SU-DHL-6 (cell line): ENCODE measurements around the gene TXNRD1.

ENCODE experiments used
- H2AFZ ChIP-seq: fragments of 200-600 bp; sonication (generic); 2 replicates; pipeline ENCODE4 v1.6.1; 2014; ENCODE audit warnings: low read depth, mild to moderate bottlenecking, moderate library complexity, mixed read lengths, antibody characterized with exemption, low read length; ENCODE audit not compliant: severe bottlenecking
- H3F3A ChIP-seq: fragments of 200-600 bp; shearing (Covaris generic); 2 replicates; pipeline ENCODE4 v1.6.0; 2016; ENCODE audit warnings: antibody characterized with exemption, mild to moderate bottlenecking; ENCODE audit not compliant: insufficient read depth
- H3K27ac ChIP-seq: fragments of 200-600 bp; sonication (generic); 2 replicates; pipeline ENCODE4 v1.5.1; 2016; ENCODE audit warnings: low read depth, mild to moderate bottlenecking, low read length, moderate library complexity, mixed read lengths
- H3K27me3 ChIP-seq: fragments of 200-600 bp; sonication (generic), shearing (Covaris generic); 2 replicates; pipeline ENCODE4 v1.6.0; 2014; ENCODE audit warnings: mild to moderate bottlenecking, low read length
- H3K36me3 ChIP-seq: fragments of 200-600 bp; sonication (generic); 2 replicates; pipeline ENCODE4 v1.6.1; 2014; ENCODE audit warnings: mild to moderate bottlenecking, low read length, mixed read lengths
- H3K4me2 ChIP-seq: fragments of 300-600, 200-600 bp; shearing (Covaris generic), sonication (generic); 2 replicates; pipeline ENCODE4 v1.6.0; 2014; ENCODE audit warnings: low read length, low read depth, mild to moderate bottlenecking; ENCODE audit not compliant: poor library complexity, severe bottlenecking
- H3K4me3 ChIP-seq: fragments of 200-600 bp; sonication (generic); 2 replicates; pipeline ENCODE4 v1.5.1; 2014; ENCODE audit warnings: antibody characterized with exemption, low read length, mild to moderate bottlenecking, mixed read lengths; ENCODE audit not compliant: insufficient read depth, poor library complexity, severe bottlenecking
- H3K79me2 ChIP-seq: fragments of 200-600 bp; sonication (generic); 2 replicates; pipeline ENCODE4 v1.6.1; 2014; ENCODE audit warnings: mild to moderate bottlenecking, low read length, moderate library complexity; ENCODE audit not compliant: insufficient read depth
- H3K9ac ChIP-seq: fragments of 200-600 bp; sonication (generic); 2 replicates; pipeline ENCODE4 v1.7.0; 2014; ENCODE audit warnings: mild to moderate bottlenecking, low read length
- H3K9me2 ChIP-seq: fragments of 200-600 bp; sonication (generic); replicated peaks from 2 replicates; pipeline ENCODE4 v1.6.1; 2014; ENCODE audit warnings: low read length; ENCODE audit not compliant: insufficient read depth
- H3K9me3 ChIP-seq: fragments of 200-600 bp; sonication (generic); 2 replicates; pipeline ENCODE4 v1.6.1; 2014; ENCODE audit warnings: low read length, mixed read lengths; ENCODE audit not compliant: insufficient read depth
- H4K20me1 ChIP-seq: fragments of 200-600 bp; sonication (generic); 2 replicates; pipeline ENCODE4 v1.6.1; 2014; ENCODE audit warnings: low read depth, mild to moderate bottlenecking, antibody characterized with exemption, low read length, moderate library complexity, mixed read lengths
- CTCF ChIP-seq: fragments of 200-600 bp; sonication (generic); IDR thresholded peaks from one replicate; pipeline ENCODE4 v1.5.1; 2017; ENCODE audit warnings: antibody characterized with exemption, mild to moderate bottlenecking, low read length, moderate library complexity; ENCODE audit not compliant: insufficient read depth, poor library complexity, severe bottlenecking
- EZH2phosphoT487 ChIP-seq: fragments of 200-600 bp; sonication (generic), shearing (Covaris generic); conservative IDR thresholded peaks from 2 replicates; pipeline ENCODE4 v1.6.1; 2018; ENCODE audit warnings: mild to moderate bottlenecking, antibody characterized with exemption, low read length, moderate library complexity, mixed read lengths

Gene TXNRD1

GRCh38 chr12:104374806-104375205 is 159.2 kb downstream of the TXNRD1 start:
- H3K27ac ChIP-seq: no peak overlapping the region
- H4K20me1 ChIP-seq: no peaks in the 10 kb centered on the region
- no peaks in the 10 kb centered on the region for H3K27me3 ChIP-seq
- no peaks in the 10 kb centered on the region for H3K36me3 ChIP-seq
- no peak overlapping the region for H3K4me3 ChIP-seq
- peaks cover under 1% of the 10 kb centered on the region; the same call in 1 of the 2 replicates for H3K9me3 ChIP-seq
- no peak overlapping the region for H2AFZ ChIP-seq
- TF ChIP-seq EZH2phosphoT487 (no peak), CTCF (no peak)
- no peaks in the 10 kb centered on the region for H3K9me2 ChIP-seq
- H3K4me2 ChIP-seq: no peak overlapping the region
- H3F3A ChIP-seq: no peaks in the 10 kb centered on the region
- no peak overlapping the region for H3K9ac ChIP-seq
- H3K79me2 ChIP-seq: no peaks in the 10 kb centered on the region

- Histone ChIP-seq H3K79me2 (no peaks in the 10 kb centered on the region), H3K9me3 (no peaks in the 10 kb centered on the region), H3K4me2 (no peak overlapping the region), H4K20me1 (no peaks in the 10 kb centered on the region), H3K9ac (no peak overlapping the region), H3K4me3 (no peak overlapping the region), H3K9me2 (no peaks in the 10 kb centered on the region), H3F3A (no peaks in the 10 kb centered on the region), H3K27ac (no peak overlapping the region), H2AFZ (no peak overlapping the region), H3K36me3 (no peaks in the 10 kb centered on the region), H3K27me3 (no peaks in the 10 kb centered on the region)
- no peak for TF ChIP-seq CTCF
- TF ChIP-seq EZH2phosphoT487: no peak
These were observed 160.2 kb downstream of the TXNRD1 start for GRCh38 chr12:104375775-104376174.

- Histone ChIP-seq H3K27me3 (no peaks in the 10 kb centered on the region), H3F3A (no peaks in the 10 kb centered on the region), H2AFZ (no peak overlapping the region), H3K27ac (no peak overlapping the region), H3K4me3 (no peak overlapping the region), H3K9ac (no peak overlapping the region), H3K9me3 (no peaks in the 10 kb centered on the region), H3K9me2 (no peaks in the 10 kb centered on the region), H3K4me2 (no peak overlapping the region), H4K20me1 (no peaks in the 10 kb centered on the region), H3K79me2 (no peaks in the 10 kb centered on the region), H3K36me3 (no peaks in the 10 kb centered on the region)
- TF ChIP-seq EZH2phosphoT487 (no peak), CTCF (no peak)
These were observed 161.3 kb downstream of the TXNRD1 start for GRCh38 chr12:104376650-104377513.
